IMR-90 (cell line): ENCODE data around the gene PGS1.

Source experiments
- BHLHE40 ChIP-seq: fragments of 150-350 bp; IDR thresholded peaks from 2 replicates; pipeline ENCODE4 v1.6.1; 2016; ENCODE audit warnings: mild to moderate bottlenecking, low read depth, low read length
- CEBPB ChIP-seq: IDR thresholded peaks from 2 replicates; pipeline ENCODE4 v1.6.1; 2012; ENCODE audit warnings: low read depth, low read length, improper control_type of control experiment
- CHD1 ChIP-seq: IDR thresholded peaks from 2 replicates; pipeline ENCODE4 v1.6.1; 2012; ENCODE audit warnings: low read depth, low read length, improper control_type of control experiment
- CTCF ChIP-seq: conservative IDR thresholded peaks from 2 replicates; pipeline ENCODE4 v1.5.1; 2012; ENCODE audit warnings: mild to moderate bottlenecking, low read depth, low read length, improper control_type of control experiment
- ELK1 ChIP-seq: fragments of 150-350 bp; IDR thresholded peaks from 2 replicates; pipeline ENCODE4 v1.6.1; 2016; ENCODE audit warnings: low read depth, mild to moderate bottlenecking, low read length, moderate library complexity, borderline replicate concordance
- MAFK ChIP-seq: IDR thresholded peaks from 2 replicates; pipeline ENCODE4 v1.6.1; 2012; ENCODE audit warnings: low read depth, low read length, improper control_type of control experiment
- MAZ ChIP-seq: IDR thresholded peaks from 2 replicates; pipeline ENCODE4 v1.6.1; 2012; ENCODE audit warnings: low read depth, mild to moderate bottlenecking, low read length, improper control_type of control experiment, moderate library complexity, borderline replicate concordance
- NFE2L2 ChIP-seq: fragments of 150-350 bp; IDR thresholded peaks from 2 replicates; pipeline ENCODE4 v1.6.1; 2016; ENCODE audit warnings: low read depth, mild to moderate bottlenecking, low read length
- POLR2A ChIP-seq: IDR thresholded peaks from 2 replicates; pipeline ENCODE4 v1.6.1; 2012; ENCODE audit warnings: mild to moderate bottlenecking, low read depth, low read length
- RAD21 ChIP-seq: IDR thresholded peaks from 2 replicates; pipeline ENCODE4 v1.6.1; 2012; ENCODE audit warnings: low read length, improper control_type of control experiment
- RFX5 ChIP-seq: IDR thresholded peaks from 2 replicates; pipeline ENCODE4 v1.8.0; 2012; ENCODE audit warnings: low read depth, mild to moderate bottlenecking, low read length, moderate library complexity

- TF ChIP-seq CTCF (no peak), POLR2A (no peak), MAFK (no peak), RAD21 (no peak), CEBPB (no peak), ELK1 (no peak), RFX5 (no peak), CHD1 (no peak), BHLHE40 (no peak), NFE2L2 (no peak), MAZ (no peak)
Observed at GRCh38 chr17:78454346-78454745, 75.9 kb downstream of the PGS1 start.
